Measurements from ENCODE around the gene ATG14. TPM values are rescaled to one million over a fixed set of nuclear protein-coding genes. Genes with fewer than 3 reads are reported as not detected.

ATG14 gene
- total RNA-seq, 8 experiments from 2014 or later, result 7.7 to 19.1 (median 13.6) TPM

DNA sequence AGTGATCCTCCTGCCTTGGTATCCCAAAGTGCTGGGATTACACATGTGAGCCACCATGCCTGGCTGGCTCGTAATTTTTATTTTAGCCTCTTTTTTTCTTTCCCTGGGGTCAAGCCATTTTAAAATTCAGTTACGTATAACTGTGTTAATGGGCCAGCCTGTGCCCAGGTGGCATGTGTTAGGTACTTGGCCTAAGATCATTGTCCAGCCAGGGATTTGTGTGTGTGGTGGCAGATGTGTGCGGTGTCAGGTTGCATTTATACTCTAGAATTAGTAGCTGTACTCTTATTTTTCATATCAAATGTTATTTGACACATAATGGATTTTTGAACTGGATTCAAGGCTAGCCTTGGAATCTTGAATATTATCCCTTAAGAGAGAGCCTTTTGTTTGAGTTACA is 71.1 kb downstream of the ATG14 start:
- Histone ChIP-seq H3K4me3 (no peak overlapping the region), H3K27ac (no peak overlapping the region), H3K4me1 (replicated peaks in 1 of 2) (no peaks in the 10 kb centered on the region)
- in situ Hi-C loops (cut with MboI; ENCODE audit: low pct_unique_long_range_greater_than_20kb in 2 of 9, low sequenced_read_pairs in 9 of 9, unreplicated experiment in 9 of 9), result no loop called here
- WGBS, 10 experiments, result 96 to 100% (median 100%) methylated on average over 1 to 3 of the region's 3 CpGs; no CpG with 5 or more reads in 4 of the 10 experiments
- no peak for ATAC-seq (replicated peaks in 6 of 8)

DNA sequence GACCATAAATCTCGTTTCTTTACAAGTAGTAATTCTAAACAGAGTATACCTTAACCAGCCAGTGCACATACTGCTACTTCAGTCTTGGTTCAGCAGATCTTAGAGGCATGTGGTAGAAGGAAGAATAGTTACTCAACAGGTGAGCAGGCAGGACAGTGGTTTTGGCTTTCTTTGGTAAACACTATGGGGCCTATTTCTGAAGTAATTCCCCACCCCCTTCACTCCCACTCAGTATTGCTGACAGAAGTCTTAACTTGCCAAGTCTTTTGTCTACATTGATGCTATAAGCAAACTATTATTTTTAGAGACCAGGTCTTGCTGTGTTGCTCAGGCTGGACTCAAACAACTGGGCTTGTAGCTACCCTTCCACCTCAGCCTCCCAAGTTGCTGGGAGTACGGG is 71.9 kb downstream of the ATG14 start:
- ATAC-seq (replicated peaks in 6 of 8), result no peak
- WGBS, 10 experiments, result 0 to 100% (median 54%) methylated on average over 1 to 2 of the region's 2 CpGs; no CpG with 5 or more reads in 4 of the 10 experiments
- Histone ChIP-seq H3K4me3 (no peak overlapping the region), H3K4me1 (replicated peaks in 1 of 2) (no peaks in the 10 kb centered on the region), H3K27ac (no peak overlapping the region)
- in situ Hi-C loops (cut with MboI; ENCODE audit: low pct_unique_long_range_greater_than_20kb in 2 of 9, low sequenced_read_pairs in 9 of 9, unreplicated experiment in 9 of 9), result no loop called here

DNA sequence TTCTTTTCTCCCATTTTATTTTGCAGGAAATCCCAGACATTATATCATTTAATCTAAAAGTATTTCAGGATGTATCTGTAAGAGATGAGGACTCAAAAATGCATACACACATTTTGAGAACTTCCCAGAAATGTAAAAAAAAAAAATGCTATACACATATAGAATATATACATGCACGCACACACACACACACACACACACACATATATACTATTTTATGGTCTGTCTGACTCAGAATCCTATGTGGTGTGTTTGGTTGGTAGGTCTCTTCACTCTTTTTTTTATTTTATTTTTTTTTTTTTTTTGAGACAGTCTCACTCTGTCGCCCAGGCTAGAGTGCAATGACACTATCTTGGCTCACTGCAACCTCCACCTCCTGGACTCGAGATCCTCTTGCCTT is 74.9 kb downstream of the ATG14 start:
- H3K4me1 ChIP-seq (replicated peaks in 1 of 2), result no peaks in the 10 kb centered on the region
- no peak overlapping the region for H3K27ac ChIP-seq
- in situ Hi-C loops (cut with MboI; ENCODE audit: low pct_unique_long_range_greater_than_20kb in 2 of 9, low sequenced_read_pairs in 9 of 9, unreplicated experiment in 9 of 9), result no loop called here
- 80 to 100% (median 92%) methylated on average over 1 to 3 of the region's 3 CpGs; no CpG with 5 or more reads in 3 of the 10 experiments for WGBS, 10 experiments
- H3K4me3 ChIP-seq, result no peak overlapping the region
- ATAC-seq (replicated peaks in 6 of 8), result peak in 1 of 8 experiments; percentile 8

DNA sequence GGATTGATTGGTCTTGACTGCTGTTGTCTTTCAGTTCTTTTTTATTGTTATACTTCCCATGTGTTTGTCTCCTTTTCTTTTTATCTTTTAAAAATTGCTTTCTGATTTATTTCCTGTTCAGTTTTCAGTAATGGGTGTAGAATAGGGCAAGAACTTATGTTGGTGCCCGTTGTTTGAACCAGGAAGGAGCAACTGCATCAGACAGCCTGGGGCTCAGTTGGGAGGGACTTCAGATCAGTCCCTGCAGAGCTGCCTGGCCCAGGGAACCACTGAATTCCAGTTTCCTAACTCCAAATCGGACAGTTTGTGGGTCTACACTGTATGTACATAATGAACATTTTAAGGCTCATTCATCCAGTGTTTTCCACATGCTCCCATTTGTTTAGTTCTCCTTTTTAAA is 75.5 kb downstream of the ATG14 start:
- no peaks in the 10 kb centered on the region for H3K4me1 ChIP-seq (replicated peaks in 1 of 2)
- no peak overlapping the region for H3K4me3 ChIP-seq
- in situ Hi-C loops (cut with MboI; ENCODE audit: low pct_unique_long_range_greater_than_20kb in 2 of 9, low sequenced_read_pairs in 9 of 9, unreplicated experiment in 9 of 9), result no loop called here
- no peak overlapping the region for H3K27ac ChIP-seq
- peak in 3 of 8 experiments; percentile 97 to 99 (median 98) for ATAC-seq (replicated peaks in 6 of 8)
- WGBS, 10 experiments, result 0 to 100% (median 60%) methylated on average over 1 to 2 of the region's 2 CpGs; no CpG with 5 or more reads in 1 of the 10 experiments

DNA sequence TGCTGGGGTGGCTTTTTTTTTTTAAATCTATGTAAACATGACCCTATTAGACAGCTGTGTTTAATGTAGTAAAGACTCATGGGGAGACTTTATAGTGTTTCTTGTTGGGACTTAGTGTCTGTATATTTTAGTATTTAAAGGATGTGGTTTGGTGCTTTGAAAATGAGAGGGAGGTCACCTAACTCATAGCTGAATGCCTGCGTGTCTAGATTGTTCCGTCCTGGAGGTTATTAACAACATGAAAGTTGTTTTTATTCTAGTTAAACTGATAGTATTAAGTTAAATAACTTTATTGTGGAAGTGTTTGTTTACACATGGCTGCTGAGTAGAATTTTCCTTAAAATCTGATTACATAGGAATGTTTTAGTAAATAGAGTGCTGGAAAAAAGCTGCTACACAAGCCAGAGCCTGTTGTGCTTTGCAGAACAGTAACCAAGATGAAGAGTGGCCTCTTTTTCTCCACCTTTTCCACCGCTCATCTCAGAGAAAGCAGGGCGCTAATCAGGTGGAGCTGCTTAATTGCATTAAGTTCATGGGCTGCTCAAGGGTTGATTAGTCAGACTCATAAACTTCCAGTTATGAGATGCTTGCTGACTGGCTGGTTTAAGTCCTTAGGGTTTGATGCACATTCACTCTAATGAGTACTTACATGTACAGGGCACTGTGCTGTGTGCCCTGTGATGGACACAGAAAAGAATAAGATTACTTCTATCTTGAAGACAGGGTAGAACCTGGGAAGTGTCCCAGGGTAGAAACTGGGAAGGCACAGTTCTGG is 77.7 kb downstream of the ATG14 start:
- H3K27ac ChIP-seq, result no peak overlapping the region
- WGBS, 10 experiments, result 40 to 100% (median 90%) methylated on average over 2 to 4 of the region's 4 CpGs; no CpG with 5 or more reads in 1 of the 10 experiments
- no peak overlapping the region for H3K4me3 ChIP-seq
- in situ Hi-C loops (cut with MboI; ENCODE audit: low pct_unique_long_range_greater_than_20kb in 2 of 9, low sequenced_read_pairs in 9 of 9, unreplicated experiment in 9 of 9), result no loop called here
- ATAC-seq (replicated peaks in 6 of 8), result peak in 1 of 8 experiments; percentile 43
- H3K4me1 ChIP-seq (replicated peaks in 1 of 2), result no peaks in the 10 kb centered on the region

DNA sequence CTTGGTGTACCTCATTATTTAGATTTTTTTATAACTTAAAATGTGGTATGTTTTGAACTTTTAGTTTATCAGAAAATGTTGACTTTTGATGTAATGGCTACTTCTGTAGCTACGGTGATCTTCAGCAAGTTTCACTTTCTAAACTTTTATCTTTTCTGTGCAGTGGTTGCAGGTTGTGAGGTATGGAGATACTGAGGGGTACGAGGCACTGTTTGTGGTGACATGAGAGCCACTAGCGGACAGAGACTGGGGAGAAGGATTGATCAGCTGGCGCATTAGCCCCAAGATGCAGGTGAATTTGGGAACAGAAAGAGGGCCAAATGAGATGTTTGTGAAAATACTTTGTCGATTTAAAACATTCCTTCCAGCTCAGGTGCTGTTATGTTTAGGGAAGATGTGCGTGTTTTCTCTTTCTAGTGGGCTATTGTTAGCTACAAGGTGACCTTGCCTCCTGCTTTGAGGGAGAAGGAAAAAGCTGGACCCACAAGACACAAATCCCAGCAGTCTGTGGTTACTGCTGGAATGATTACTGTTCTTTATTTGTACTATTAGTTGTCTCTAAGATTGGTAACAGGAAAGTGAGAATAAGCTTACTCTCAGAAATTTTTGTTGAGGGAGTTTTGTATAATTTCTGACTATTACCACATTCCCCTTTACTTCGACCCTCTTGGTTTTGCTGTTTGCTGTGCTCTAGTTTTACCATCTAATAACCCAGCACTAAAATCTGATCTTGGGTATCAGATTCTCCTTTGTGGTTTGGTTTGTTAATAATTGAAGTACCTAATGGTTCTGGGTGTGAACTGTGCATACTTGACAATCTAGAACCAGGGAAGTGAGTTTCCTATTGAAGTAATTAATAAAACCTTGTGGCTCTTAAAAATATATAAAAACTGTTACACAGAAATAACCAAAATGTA is 78.7 kb downstream of the ATG14 start:
- Histone ChIP-seq H3K27ac (no peak overlapping the region), H3K4me1 (replicated peaks in 1 of 2) (no peaks in the 10 kb centered on the region), H3K4me3 (no peak overlapping the region)
- ATAC-seq (replicated peaks in 6 of 8), result no peak
- 80 to 100% (median 96%) methylated on average over 1 to 7 of the region's 7 CpGs; no CpG with 5 or more reads in 1 of the 10 experiments for WGBS, 10 experiments
- in situ Hi-C loops (cut with MboI; ENCODE audit: low pct_unique_long_range_greater_than_20kb in 2 of 9, low sequenced_read_pairs in 9 of 9, unreplicated experiment in 9 of 9), result no loop called here

DNA sequence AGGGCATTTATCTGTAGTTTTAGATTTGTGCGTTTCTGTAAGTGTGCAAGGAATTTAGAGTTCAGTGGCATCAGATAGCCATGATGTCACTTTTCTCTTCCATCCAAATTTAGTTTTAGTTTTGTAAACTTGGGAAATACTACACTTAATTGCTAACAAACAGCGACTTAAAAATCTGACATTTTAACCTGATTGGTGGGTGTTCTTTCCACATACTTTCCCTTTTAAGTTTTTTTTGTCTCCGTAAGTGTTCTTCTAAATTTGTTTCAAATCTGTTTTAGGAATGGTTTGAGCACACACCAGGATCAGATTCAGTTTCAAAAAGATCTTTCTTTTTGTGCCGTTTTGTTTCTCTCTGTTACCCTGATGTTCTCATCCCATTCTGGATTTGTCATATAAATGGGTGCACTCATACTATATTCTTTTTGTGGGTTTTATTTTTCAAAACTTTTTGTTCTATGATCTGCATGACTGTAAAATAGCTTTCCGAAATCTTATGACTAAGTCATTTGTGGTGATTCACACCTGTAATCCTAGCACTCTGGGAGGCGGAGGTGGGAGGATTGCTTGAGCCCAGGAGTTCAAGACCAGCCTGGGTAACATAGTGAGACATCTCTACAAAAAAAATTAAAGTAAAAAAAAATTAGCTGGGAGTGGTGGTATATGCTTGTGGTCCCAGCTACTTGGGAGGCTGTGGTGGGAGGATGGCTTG is 81.5 kb downstream of the ATG14 start:
- no peak for ATAC-seq (replicated peaks in 6 of 8)
- WGBS, 10 experiments, result 31 to 100% (median 85%) methylated on average over 3 to 6 of the region's 6 CpGs
- in situ Hi-C loops (cut with MboI; ENCODE audit: low pct_unique_long_range_greater_than_20kb in 2 of 9, low sequenced_read_pairs in 9 of 9, unreplicated experiment in 9 of 9), result no loop called here
- Histone ChIP-seq H3K27ac (no peak overlapping the region), H3K4me3 (no peak overlapping the region), H3K4me1 (replicated peaks in 1 of 2) (no peaks in the 10 kb centered on the region)

DNA sequence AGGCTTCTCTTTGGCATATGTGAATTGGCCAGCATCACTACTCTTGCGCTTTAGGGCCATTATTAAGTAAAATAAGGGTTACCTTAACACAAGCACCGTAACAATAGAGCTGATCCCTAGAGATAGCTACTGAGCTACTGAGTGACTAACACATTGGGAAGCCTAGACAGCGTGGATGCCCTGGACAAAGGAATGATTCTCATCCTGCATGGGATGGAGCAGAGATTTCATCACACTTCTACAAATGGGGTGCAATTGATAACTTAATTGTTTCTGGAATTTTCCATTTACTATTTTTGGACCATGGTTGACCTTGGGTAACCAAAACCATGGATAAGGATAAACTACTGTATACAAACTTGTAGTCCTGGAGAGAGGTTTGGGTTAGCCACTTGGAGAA is 83.3 kb downstream of the ATG14 start:
- 57 to 100% (median 94%) methylated on average over 1 to 3 of the region's 3 CpGs; no CpG with 5 or more reads in 2 of the 10 experiments for WGBS, 10 experiments
- Histone ChIP-seq H3K4me3 (no peak overlapping the region), H3K27ac (no peak overlapping the region), H3K4me1 (replicated peaks in 1 of 2) (no peaks in the 10 kb centered on the region)
- in situ Hi-C loops (cut with MboI; ENCODE audit: low pct_unique_long_range_greater_than_20kb in 2 of 9, low sequenced_read_pairs in 9 of 9, unreplicated experiment in 9 of 9), result no loop called here
- no peak for ATAC-seq (replicated peaks in 6 of 8)

DNA sequence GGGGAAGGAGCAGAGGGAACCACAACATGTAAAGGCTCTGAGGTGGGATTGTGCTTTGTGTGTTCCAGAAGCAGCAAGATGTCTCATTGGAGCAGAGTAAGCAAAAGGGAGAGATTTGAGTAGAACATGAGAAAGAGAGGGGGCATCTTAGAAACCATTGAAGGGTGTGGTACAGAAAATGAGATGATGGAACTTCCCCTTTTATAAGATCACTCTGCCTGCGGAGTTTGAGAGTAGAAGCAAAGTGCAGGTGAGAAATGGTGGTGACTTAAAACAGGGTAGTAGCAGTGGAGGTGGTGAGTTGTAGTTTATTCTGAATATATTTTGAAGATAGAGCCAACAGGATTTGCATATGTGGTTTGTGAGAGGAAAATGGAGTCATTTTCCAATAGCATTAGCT is 84.5 kb downstream of the ATG14 start:
- 100% methylated on average over 1 of the region's 1 CpG; no CpG with 5 or more reads in 2 of the 10 experiments for WGBS, 10 experiments
- Histone ChIP-seq H3K4me3 (no peak overlapping the region), H3K27ac (no peak overlapping the region), H3K4me1 (replicated peaks in 1 of 2) (no peaks in the 10 kb centered on the region)
- ATAC-seq (replicated peaks in 6 of 8), result no peak
- in situ Hi-C loops (cut with MboI; ENCODE audit: low pct_unique_long_range_greater_than_20kb in 2 of 9, low sequenced_read_pairs in 9 of 9, unreplicated experiment in 9 of 9), result no loop called here

DNA sequence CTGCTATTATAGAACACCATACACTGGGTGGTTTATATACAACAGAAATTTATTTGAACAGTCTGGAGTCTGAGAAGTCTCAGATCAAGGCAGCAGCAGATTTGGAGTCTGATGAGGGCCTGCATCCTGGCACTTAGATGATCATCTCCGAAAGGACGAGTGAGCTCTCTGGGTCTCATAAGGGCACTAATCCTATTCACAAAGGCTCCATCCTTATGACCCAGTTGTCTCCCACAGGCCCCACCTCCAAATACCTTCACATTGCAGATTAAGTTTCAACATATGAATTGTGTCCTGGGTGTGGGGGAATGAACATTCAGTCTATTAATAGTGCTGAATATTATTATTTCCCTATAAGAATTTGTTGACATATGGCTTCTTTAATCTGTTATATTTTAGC is 86.8 kb downstream of the ATG14 start:
- Histone ChIP-seq H3K4me1 (replicated peaks in 1 of 2) (no peaks in the 10 kb centered on the region), H3K27ac (no peak overlapping the region), H3K4me3 (no peak overlapping the region)
- WGBS, 10 experiments, result 89 to 100% (median 97%) methylated on average over 2 of the region's 2 CpGs; no CpG with 5 or more reads in 6 of the 10 experiments
- in situ Hi-C loops (cut with MboI; ENCODE audit: low pct_unique_long_range_greater_than_20kb in 2 of 9, low sequenced_read_pairs in 9 of 9, unreplicated experiment in 9 of 9), result no loop called here
- no peak for ATAC-seq (replicated peaks in 6 of 8)

DNA sequence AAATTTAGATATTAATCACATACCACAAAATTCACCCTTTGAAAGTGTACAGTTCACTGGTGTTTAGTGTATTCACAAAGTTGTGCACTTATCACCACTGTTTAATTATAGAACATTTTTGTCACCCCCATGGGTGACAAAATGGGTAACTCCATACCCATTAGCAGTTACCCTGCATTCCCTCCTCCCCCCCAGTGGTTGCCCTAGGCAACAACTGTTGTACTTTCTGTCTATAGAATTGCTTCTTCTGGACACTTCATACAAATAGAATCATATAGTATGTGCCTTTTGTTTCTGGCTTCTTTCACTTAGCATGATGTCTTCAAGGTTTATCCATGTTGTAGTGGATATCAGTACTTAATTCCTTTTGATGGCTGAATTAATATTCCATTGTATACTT is 87.7 kb downstream of the ATG14 start:
- in situ Hi-C loops (cut with MboI; ENCODE audit: low pct_unique_long_range_greater_than_20kb in 2 of 9, low sequenced_read_pairs in 9 of 9, unreplicated experiment in 9 of 9), result no loop called here
- ATAC-seq (replicated peaks in 6 of 8), result no peak

DNA sequence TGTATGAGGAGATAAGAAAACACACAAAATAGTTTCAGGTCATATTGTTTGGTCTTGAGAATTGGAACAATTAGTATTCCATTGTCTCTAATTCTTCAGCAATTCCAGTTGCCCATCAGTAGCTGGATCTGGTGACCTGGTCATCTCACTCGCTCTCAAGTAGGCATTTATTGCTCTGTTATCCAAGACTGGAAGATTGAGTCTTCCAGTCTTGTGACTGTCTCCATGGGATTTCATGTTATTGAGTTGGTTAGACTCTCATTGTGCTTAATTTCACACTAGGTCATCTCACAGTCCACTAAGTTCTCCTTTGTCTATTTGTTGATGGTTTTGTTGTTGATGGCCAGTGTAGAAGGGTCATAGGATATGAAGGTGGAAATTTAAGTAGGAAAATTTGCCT is 92.9 kb downstream of the ATG14 start:
- Histone ChIP-seq H3K4me3 (no peak overlapping the region), H3K4me1 (replicated peaks in 1 of 2) (no peaks in the 10 kb centered on the region), H3K27ac (no peak overlapping the region)
- ATAC-seq (replicated peaks in 6 of 8), result no peak
- 100% methylated on average over 1 of the region's 1 CpG; no CpG with 5 or more reads in 5 of the 10 experiments for WGBS, 10 experiments
- in situ Hi-C loops (cut with MboI; ENCODE audit: low pct_unique_long_range_greater_than_20kb in 2 of 9, low sequenced_read_pairs in 9 of 9, unreplicated experiment in 9 of 9), result no loop called here

More for the DNA sequence above, 87.7 kb downstream of the ATG14 start:
- H3K4me3 ChIP-seq, result no peak overlapping the region
- H3K27ac ChIP-seq, result no peak overlapping the region
- H3K4me1 ChIP-seq (replicated peaks in 1 of 2), result no peaks in the 10 kb centered on the region
